HG02678 (cell line): ENCODE results near the gene FAM25G.

Experiments
- ATAC-seq: cut with Tn5 transposase; IDR thresholded peaks from one replicate; pipeline ENCODE4 v1.9.1; 2021; ENCODE audit warnings: mild to moderate bottlenecking, moderate library complexity; ENCODE audit not compliant: unreplicated experiment

FAM25G gene

GRCh38 chr10:47449102-47449978 is 42.2 kb downstream of the FAM25G start:
- no peak for ATAC-seq

- ATAC-seq, result no peak
These were observed 43.8 kb downstream of the FAM25G start for GRCh38 chr10:47447705-47448104.

- ATAC-seq, result no peak
These were observed 44.3 kb downstream of the FAM25G start for GRCh38 chr10:47447209-47447608.

GRCh38 chr10:47445720-47446119 is 45.8 kb downstream of the FAM25G start:
- ATAC-seq, result no peak

DNA sequence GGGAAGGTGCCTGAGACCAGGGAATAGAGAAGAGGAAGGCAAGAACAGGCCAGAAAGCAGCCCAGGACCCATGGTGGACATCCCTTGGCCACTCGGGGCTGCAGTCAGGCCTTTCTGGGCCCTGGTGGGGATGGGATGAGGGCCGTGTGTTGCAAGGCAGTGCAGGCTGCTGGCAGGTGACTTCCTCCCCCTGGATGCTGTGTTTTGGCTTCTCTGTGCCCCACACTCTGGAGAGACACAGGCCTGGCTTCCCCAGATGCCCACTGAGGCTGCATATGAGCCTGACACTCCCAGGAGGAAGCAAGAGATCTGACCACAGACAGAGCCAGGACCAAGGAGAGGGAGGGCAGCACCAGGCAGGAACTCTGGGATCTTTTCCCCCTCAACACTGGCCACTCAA is 47.5 kb downstream of the FAM25G start:
- ATAC-seq, result no peak

DNA sequence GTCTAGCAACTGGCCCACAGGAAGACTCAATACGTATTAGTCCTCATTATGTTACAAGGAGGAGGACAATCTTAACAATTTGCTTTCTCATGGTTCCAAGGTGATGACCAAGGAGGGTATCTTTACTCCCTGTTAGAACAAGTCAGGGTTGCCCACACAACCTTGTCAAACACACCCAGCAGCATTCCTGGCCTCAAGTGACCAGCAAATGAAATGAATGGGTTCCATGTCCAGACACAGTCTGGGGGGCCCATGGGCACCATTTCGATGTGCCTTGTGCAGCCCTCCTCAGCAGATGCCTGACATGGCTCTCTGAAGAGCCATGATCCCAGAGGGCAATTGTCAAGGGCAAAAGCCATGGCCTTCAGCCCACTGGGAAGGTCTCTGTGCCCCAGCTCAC is 48.4 kb downstream of the FAM25G start:
- no peak for ATAC-seq

DNA sequence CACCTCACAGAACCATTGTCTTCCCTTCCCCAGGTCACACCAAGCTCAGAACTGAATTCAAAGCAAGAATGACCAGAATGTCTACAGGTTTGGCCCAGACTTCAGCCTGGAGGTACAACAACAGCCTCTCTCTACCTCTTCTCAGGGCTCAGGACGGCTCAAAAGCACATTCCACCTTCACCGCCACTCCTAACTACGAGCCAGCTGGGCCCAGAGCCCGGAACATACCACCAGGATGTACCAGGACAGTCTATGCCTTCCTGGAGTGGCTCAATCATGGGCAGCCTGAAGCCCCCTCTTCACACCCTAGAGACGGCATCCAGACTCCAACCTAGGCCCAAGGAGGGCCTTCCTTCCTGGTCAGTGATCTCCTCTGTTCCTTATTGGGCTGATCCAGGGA is 49.1 kb downstream of the FAM25G start:
- ATAC-seq, result no peak

DNA sequence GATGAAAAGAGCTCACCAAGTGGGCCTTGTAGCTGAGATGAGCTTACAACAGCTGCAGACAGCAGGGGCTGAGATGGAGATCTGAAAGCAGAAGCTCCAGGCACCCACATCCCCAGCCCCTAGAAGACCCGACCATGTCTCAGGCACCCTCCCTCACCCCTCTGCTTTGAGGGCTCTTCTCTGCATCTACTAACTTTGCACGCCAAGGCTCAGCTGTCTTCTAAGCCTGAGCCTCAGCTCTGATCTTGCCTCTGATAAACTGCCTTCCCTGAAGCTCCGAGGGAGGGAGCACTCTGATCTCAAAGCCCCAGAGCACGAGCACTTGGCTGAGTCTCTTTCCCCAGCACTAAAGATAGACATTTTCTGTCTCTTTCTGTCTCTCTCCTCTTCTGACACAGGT is 49.6 kb downstream of the FAM25G start:
- no peak for ATAC-seq

- ATAC-seq, result no peak
These were observed 51.3 kb downstream of the FAM25G start for GRCh38 chr10:47440207-47440606.

DNA sequence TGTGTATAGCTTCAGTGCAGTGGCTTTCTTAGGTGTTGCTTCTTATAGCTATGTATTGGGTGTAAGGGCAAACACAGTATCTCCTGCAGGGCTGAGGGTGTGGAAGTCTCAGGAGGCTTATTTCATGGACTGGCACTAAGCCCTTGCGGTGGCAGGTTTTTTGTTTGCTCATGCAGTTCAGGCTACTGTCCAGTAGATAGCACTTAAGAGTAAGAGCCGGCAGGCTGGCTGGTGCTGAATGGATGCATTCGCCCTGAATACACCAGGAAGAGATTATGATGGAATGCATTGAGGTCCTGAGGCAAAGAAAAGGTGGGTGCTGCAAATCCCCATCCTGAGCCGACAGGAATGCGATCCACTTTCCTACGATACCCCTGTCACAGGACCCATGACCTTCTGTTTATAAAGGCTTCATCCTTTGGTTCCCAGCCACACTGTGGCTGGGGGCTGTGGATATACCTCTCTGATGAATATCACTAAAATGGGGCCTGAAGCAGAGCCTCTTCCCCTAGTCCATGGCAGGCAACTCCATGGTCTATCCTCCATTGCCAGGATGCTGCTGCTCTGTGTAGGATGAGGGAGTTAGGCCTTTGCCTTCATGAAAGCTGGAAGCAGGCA is 52.5 kb downstream of the FAM25G start:
- ATAC-seq, result no peak
